ENCODE data around the gene WRAP73. TPM values are rescaled to one million over a fixed set of nuclear protein-coding genes. Genes with fewer than 3 reads are reported as not detected.
"Not testable (repeated sequence)": the region's sequence is repeated elsewhere in the genome, so short reads cannot be mapped to it uniquely, and the experiment has no call there.

WRAP73 gene
- total RNA-seq, 1 experiment from 2014 or later, result 31.5 TPM

DNA sequence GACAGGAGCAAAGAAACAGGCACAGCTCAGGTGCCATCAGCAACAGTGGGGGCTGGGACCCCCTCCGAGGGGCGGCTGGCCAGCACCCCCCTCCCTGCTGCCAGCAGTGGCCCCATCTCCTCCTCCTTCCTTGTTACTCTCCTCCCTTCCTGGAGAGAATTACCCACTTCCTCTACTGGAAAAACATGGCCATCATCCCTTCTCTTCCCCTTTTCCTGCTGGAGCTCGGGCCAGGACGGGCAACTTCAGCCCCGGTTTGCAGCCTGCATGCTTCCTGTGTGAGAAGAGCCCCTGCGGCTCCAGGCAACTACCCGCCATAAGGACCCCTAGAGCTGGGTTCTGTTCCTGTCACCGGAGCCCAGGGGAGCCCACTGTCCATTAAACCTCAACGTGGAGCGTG is 56.2 kb downstream of the WRAP73 start:
- Histone ChIP-seq H3K36me3 (replicated peaks; ENCODE audit: control insufficient read depth, insufficient read depth, low read length) (no peaks in the 10 kb centered on the region), H3K27me3 (ENCODE audit: control insufficient read depth, insufficient read depth, low read length) (no peaks in the 10 kb centered on the region), H3K4me3 (ENCODE audit: insufficient read depth, low read depth, low read length) (no peak overlapping the region)
- no peak for DNase-seq

DNA sequence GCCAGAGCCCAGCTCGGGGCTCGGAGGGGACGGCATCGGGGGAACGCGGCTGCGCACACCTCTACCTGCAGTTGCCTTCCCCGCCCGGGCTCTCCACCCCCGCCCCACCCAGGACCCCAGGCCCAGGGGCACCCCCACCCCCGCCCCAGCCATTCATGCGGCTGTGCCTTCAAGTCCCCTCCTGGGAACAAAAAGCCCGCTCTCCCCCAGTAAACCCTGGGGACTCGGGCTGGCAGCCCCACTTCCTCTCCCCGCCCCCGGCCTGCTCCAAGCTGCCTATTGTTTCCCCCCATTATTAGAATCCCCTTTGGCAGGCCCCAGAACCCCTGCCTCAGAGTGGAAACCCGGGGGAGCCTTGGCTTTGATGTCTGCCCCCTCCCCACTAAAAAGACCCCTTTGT is 56.6 kb downstream of the WRAP73 start:
- Histone ChIP-seq H3K27me3 (ENCODE audit: control insufficient read depth, insufficient read depth, low read length) (no peaks in the 10 kb centered on the region), H3K4me3 (ENCODE audit: insufficient read depth, low read depth, low read length) (no peak overlapping the region), H3K36me3 (replicated peaks; ENCODE audit: control insufficient read depth, insufficient read depth, low read length) (no peaks in the 10 kb centered on the region)
- peak; percentile 77 for DNase-seq

DNA sequence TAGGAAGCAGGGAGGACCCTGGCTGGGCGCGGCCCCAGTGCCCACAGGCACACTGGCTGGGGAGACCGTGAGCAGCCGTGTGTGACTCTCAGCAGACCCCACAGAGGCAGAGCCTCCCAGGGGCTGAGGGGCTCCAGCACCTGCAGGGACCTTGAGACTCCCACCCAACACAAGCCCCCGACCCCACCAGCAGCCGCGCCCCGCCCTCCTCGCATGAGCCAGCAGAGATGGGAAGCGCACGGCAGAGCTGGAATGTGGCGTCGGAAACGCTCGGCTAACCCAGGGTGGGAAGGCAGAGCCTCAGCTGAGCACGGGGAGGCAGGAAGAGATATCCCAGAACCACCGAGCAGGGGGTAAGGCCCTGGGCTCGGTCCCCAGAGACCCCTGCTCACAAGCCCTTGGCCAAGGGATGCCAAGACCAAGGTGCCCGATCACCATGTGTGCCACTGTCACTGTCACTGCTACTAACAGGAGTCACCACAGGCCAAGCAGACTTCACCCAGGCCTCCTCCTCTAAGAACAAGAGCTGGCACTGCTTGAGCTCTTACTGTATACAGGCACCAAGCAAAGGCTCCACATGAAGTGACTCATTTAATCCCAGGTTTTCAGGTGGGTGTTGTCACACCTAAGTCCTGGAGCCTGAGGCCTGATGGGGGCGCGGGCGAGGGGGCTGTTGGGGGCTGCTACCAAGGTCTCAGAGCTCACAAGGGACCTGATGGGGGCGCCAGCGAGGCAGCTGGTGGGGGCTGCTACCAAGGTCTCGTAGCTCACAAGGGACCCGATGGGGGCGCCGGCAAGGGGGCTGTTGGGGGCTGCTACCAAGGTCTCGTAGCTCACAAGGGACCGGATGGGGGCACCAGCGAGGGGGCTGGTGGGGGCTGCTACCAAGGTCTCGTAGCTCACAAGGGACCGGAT is 58.7 kb downstream of the WRAP73 start:
- Histone ChIP-seq H3K4me3 (ENCODE audit: insufficient read depth, low read depth, low read length) (no peak overlapping the region), H3K36me3 (replicated peaks; ENCODE audit: control insufficient read depth, insufficient read depth, low read length) (no peaks in the 10 kb centered on the region), H3K27me3 (ENCODE audit: control insufficient read depth, insufficient read depth, low read length) (no peaks in the 10 kb centered on the region)
- DNase-seq, result peak; percentile 90

DNA sequence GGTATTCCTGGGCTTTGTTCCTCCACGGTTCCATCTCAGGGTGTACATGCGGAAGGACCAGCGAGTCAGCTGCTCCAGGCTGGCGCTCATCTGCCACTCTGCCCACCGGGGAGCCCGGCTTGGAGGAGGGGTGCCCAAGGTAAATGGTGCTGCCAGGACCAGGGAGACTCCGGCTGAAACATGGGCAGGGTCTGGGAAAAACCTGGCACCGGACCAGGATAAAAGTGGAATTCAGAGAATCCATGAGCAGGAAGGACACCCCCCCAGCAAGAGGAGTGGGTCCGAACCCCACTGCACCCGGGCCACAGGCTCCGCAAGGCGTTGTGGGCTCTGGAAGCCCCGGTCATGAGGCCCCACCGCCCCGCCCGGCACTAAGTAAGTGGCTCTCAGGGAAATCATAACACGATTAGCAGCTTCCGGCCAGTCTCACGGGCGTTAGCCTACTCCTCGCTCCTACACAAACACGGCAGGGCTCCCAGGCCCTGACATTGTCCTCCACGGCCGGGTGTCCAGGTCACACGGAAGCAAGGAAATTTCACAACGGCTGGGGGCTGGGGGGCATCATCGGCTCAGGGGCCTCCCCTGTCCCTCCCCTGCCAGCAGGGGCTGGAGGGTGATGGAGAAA is 59.7 kb downstream of the WRAP73 start:
- no peaks in the 10 kb centered on the region; the same call in 1 of the 2 replicates for H3K36me3 ChIP-seq (replicated peaks; ENCODE audit: control insufficient read depth, insufficient read depth, low read length)
- no peaks in the 10 kb centered on the region for H3K27me3 ChIP-seq (ENCODE audit: control insufficient read depth, insufficient read depth, low read length)
- H3K4me3 ChIP-seq (ENCODE audit: insufficient read depth, low read depth, low read length), result no peak overlapping the region
- DNase-seq, result no peak

- H3K36me3 ChIP-seq (replicated peaks; ENCODE audit: control insufficient read depth, insufficient read depth, low read length), result no peaks in the 10 kb centered on the region; the same call in none of the 2 replicates
- DNase-seq, result no peak
- no peaks in the 10 kb centered on the region for H3K27me3 ChIP-seq (ENCODE audit: control insufficient read depth, insufficient read depth, low read length)
- H3K4me3 ChIP-seq (ENCODE audit: insufficient read depth, low read depth, low read length), result no peak overlapping the region
Observed at GRCh38 chr1:3588395-3588794, 61.5 kb downstream of the WRAP73 start.

DNA sequence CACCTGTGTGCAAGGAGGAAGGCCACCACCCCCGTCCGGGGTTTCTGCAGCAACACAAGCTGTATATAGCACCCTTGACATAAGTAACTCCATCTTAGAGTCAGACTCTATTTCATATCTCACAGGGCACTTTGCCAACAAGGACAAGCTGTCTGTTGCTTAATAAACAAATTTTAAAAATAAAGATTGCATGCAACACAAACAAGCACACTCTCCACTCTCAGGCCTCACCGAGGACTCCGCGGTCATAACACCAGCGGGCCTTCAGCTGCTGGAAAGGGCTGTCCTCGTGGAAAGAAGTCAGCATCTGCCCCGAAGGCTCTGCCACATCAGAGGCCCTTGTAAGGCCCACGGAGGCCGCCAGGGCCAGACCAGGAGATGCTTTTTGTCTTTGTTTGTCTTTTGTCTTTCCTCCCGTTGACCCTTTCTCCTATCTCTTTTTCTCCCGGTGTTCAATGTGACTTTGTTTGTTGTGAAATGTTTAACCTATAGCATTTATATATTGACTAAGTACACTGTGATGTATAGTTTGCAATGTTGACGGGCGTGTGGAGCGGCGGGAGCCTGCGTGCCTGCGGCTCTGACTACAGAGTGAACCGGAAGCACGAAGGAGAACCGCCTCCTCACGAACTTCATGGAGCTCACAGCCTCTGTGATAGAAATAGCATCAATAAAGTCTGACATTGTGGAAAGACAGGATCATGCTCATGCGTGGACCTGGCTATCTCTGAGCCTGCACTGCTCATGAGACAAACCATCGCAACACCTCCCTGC is 62.7 kb downstream of the WRAP73 start:
- Histone ChIP-seq H3K4me3 (ENCODE audit: insufficient read depth, low read depth, low read length) (no peak overlapping the region), H3K36me3 (replicated peaks; ENCODE audit: control insufficient read depth, insufficient read depth, low read length) (no peaks in the 10 kb centered on the region; the same call in none of the 2 replicates), H3K27me3 (ENCODE audit: control insufficient read depth, insufficient read depth, low read length) (no peaks in the 10 kb centered on the region)
- DNase-seq, result no peak

GRCh38 chr1:3585940-3586568 is 63.8 kb downstream of the WRAP73 start:
- no peak overlapping the region for H3K4me3 ChIP-seq (ENCODE audit: insufficient read depth, low read depth, low read length)
- H3K27me3 ChIP-seq (ENCODE audit: control insufficient read depth, insufficient read depth, low read length), result no peaks in the 10 kb centered on the region
- DNase-seq, result no peak
- no peaks in the 10 kb centered on the region; the same call in none of the 2 replicates for H3K36me3 ChIP-seq (replicated peaks; ENCODE audit: control insufficient read depth, insufficient read depth, low read length)

- H3K36me3 ChIP-seq (replicated peaks; ENCODE audit: control insufficient read depth, insufficient read depth, low read length); H3K4me3 ChIP-seq (ENCODE audit: insufficient read depth, low read depth, low read length); H3K27me3 ChIP-seq (ENCODE audit: control insufficient read depth, insufficient read depth, low read length); DNase-seq: not testable (repeated sequence)
Observed at GRCh38 chr1:3585353-3585868, 64.5 kb downstream of the WRAP73 start.

- Histone ChIP-seq H3K36me3 (replicated peaks; ENCODE audit: control insufficient read depth, insufficient read depth, low read length) (no peaks in the 10 kb centered on the region; the same call in none of the 2 replicates), H3K27me3 (ENCODE audit: control insufficient read depth, insufficient read depth, low read length) (no peaks in the 10 kb centered on the region), H3K4me3 (ENCODE audit: insufficient read depth, low read depth, low read length) (no peak overlapping the region)
- DNase-seq, result no peak
Observed at GRCh38 chr1:3584915-3585314, 65.0 kb downstream of the WRAP73 start.

DNA sequence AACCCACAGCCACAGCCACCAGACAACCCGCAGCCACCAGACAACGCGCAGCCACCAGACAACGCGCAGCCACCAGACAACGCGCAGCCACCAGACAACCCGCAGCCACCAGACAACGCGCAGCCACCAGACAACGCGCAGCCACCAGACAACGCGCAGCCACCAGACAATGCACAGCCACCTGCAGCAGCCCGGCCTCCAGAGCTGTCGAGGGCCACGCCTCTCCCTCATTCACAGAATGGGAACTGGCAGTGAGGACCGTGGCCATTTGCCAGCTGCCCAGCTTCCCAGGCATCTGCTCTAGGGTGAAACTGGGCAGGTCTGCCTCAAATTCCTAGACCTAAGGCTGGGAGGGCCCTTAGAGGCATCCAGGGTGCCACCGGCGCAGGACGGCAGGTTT is 66.2 kb downstream of the WRAP73 start:
- H3K27me3 ChIP-seq (ENCODE audit: control insufficient read depth, insufficient read depth, low read length), result not testable (repeated sequence)

GRCh38 chr1:3581296-3582036 is 68.4 kb downstream of the WRAP73 start:
- DNase-seq, result no peak
- no peak overlapping the region for H3K4me3 ChIP-seq (ENCODE audit: insufficient read depth, low read depth, low read length)
- no peaks in the 10 kb centered on the region; the same call in none of the 2 replicates for H3K36me3 ChIP-seq (replicated peaks; ENCODE audit: control insufficient read depth, insufficient read depth, low read length)
- no peaks in the 10 kb centered on the region for H3K27me3 ChIP-seq (ENCODE audit: control insufficient read depth, insufficient read depth, low read length)

More for the DNA sequence above, 66.2 kb downstream of the WRAP73 start:
- H3K36me3 ChIP-seq (replicated peaks; ENCODE audit: control insufficient read depth, insufficient read depth, low read length); DNase-seq; H3K4me3 ChIP-seq (ENCODE audit: insufficient read depth, low read depth, low read length): not testable (repeated sequence)

Measured in H7 (cell line).